Measurements from ENCODE around the gene ACTL8. TPM values are rescaled to one million over a fixed set of nuclear protein-coding genes. Genes with fewer than 3 reads are reported as not detected.

Gene ACTL8
- total RNA-seq, 4 donors from 2014 or later = not detected

GRCh38 chr1:17839641-17840196, 84.6 kb downstream of the ACTL8 start:
- Histone ChIP-seq H3K4me3 (no peak overlapping the region), H3K9me3 (no peaks in the 10 kb centered on the region), H3K4me1 (no peaks in the 10 kb centered on the region), H3K36me3 (no peaks in the 10 kb centered on the region), H3K27me3 (peaks cover 15 to 24% (median 22%) of the 10 kb centered on the region in 3 donors), H3K27ac (no peak overlapping the region)
- in situ Hi-C loops (cut with MboI; ENCODE audit: low sequenced_read_pairs in 4 of 4) = no loop called here
- DNase-seq (no peak), ATAC-seq (no peak)
- no peak for TF ChIP-seq POLR2A (IDR thresholded peaks at IDR 0.05)
- TF ChIP-seq CTCF (IDR thresholded peaks at IDR 0.05 in 4 of 5, conservative IDR thresholded peaks at IDR 0.05 in 1 of 5) = no peak
- intact Hi-C loops (cut with DNase I; ENCODE audit: low total_unique reads) = no loop called here

GRCh38 chr1:17841944-17842343, 86.8 kb downstream of the ACTL8 start:
- TF ChIP-seq CTCF (IDR thresholded peaks at IDR 0.05 in 4 of 5, conservative IDR thresholded peaks at IDR 0.05 in 1 of 5) = no peak
- no peak for TF ChIP-seq POLR2A (IDR thresholded peaks at IDR 0.05)
- Histone ChIP-seq H3K4me1 (no peaks in the 10 kb centered on the region), H3K36me3 (no peaks in the 10 kb centered on the region), H3K27me3 (peaks cover 15 to 21% (median 16%) of the 10 kb centered on the region in 3 donors), H3K9me3 (no peaks in the 10 kb centered on the region), H3K27ac (no peak overlapping the region), H3K4me3 (no peak overlapping the region)
- in situ Hi-C loops (cut with MboI; ENCODE audit: low sequenced_read_pairs in 4 of 4) = no loop called here
- intact Hi-C loops (cut with DNase I; ENCODE audit: low total_unique reads) = no loop called here
- DNase-seq (no peak), ATAC-seq (no peak)

GRCh38 chr1:17842686-17843085, 87.6 kb downstream of the ACTL8 start:
- Histone ChIP-seq H3K4me1 (no peaks in the 10 kb centered on the region), H3K36me3 (no peaks in the 10 kb centered on the region), H3K27ac (no peak overlapping the region), H3K27me3 (peaks cover 15 to 21% (median 16%) of the 10 kb centered on the region in 3 donors), H3K9me3 (no peaks in the 10 kb centered on the region), H3K4me3 (no peak overlapping the region)
- DNase-seq = no peak
- in situ Hi-C loops (cut with MboI; ENCODE audit: low sequenced_read_pairs in 4 of 4) (no loop called here), intact Hi-C loops (cut with DNase I; ENCODE audit: low total_unique reads) (no loop called here)
- TF ChIP-seq CTCF (IDR thresholded peaks at IDR 0.05 in 4 of 5, conservative IDR thresholded peaks at IDR 0.05 in 1 of 5) = no peak
- TF ChIP-seq POLR2A (IDR thresholded peaks at IDR 0.05) = no peak
- ATAC-seq = no peak

- TF ChIP-seq POLR2A (IDR thresholded peaks at IDR 0.05) (no peak), CTCF (IDR thresholded peaks at IDR 0.05 in 4 of 5, conservative IDR thresholded peaks at IDR 0.05 in 1 of 5) (no peak)
- Histone ChIP-seq H3K27me3 (peaks cover 15 to 21% (median 16%) of the 10 kb centered on the region in 3 donors), H3K27ac (no peak overlapping the region), H3K4me1 (no peaks in the 10 kb centered on the region), H3K36me3 (no peaks in the 10 kb centered on the region), H3K4me3 (no peak overlapping the region), H3K9me3 (no peaks in the 10 kb centered on the region)
- DNase-seq (no peak), ATAC-seq (no peak)
- in situ Hi-C loops (cut with MboI; ENCODE audit: low sequenced_read_pairs in 4 of 4) (no loop called here), intact Hi-C loops (cut with DNase I; ENCODE audit: low total_unique reads) (no loop called here)
Observed at GRCh38 chr1:17844185-17844826, 89.2 kb downstream of the ACTL8 start.
